ENCODE results near the gene ANAPC7.

The ANAPC7 gene

GRCh38 chr12:110369992-110370391 is 33.5 kb downstream of the ANAPC7 start (continued):
- no peak for TF ChIP-seq CSRNP3 (CRISPR knock-in tag; IDR thresholded peaks at IDR 0.05)
- TF ChIP-seq GLIS3 (CRISPR knock-in tag; IDR thresholded peaks at IDR 0.05), result no peak
- TF ChIP-seq TSHZ2 (CRISPR knock-in tag; IDR thresholded peaks at IDR 0.05), result no peak
- TF ChIP-seq ZNF70 (CRISPR knock-in tag; IDR thresholded peaks at IDR 0.05), result no peak
- TF ChIP-seq ESRRG (CRISPR knock-in tag; IDR thresholded peaks at IDR 0.05), result no peak
- no peak for TF ChIP-seq ARNTL (CRISPR knock-in tag; IDR thresholded peaks at IDR 0.05; ENCODE audit: borderline replicate concordance, low read depth)

GRCh38 chr12:110367181-110367864 is 36.2 kb downstream of the ANAPC7 start:
- no peak for ATAC-seq
- no peak for TF ChIP-seq TSHZ2 (CRISPR knock-in tag; IDR thresholded peaks at IDR 0.05)
- no peak for TF ChIP-seq ZFP30 (CRISPR knock-in tag; IDR thresholded peaks at IDR 0.05)
- TF ChIP-seq POU6F1 (CRISPR knock-in tag; IDR thresholded peaks at IDR 0.05; ENCODE audit: borderline replicate concordance, low read depth), result no peak
- TF ChIP-seq PATZ1 (CRISPR knock-in tag; IDR thresholded peaks at IDR 0.05; ENCODE audit: borderline replicate concordance), result no peak
- no peak for TF ChIP-seq GLIS3 (CRISPR knock-in tag; IDR thresholded peaks at IDR 0.05)
- no peak for TF ChIP-seq CSDC2 (CRISPR knock-in tag; IDR thresholded peaks at IDR 0.05)

- no peak for TF ChIP-seq ZNF8 (CRISPR knock-in tag; IDR thresholded peaks at IDR 0.05)
- no peak for TF ChIP-seq CSRNP3 (CRISPR knock-in tag; IDR thresholded peaks at IDR 0.05)
- no peak for TF ChIP-seq OSR1 (CRISPR knock-in tag; IDR thresholded peaks at IDR 0.05)
- TF ChIP-seq SNAI2 (CRISPR knock-in tag; IDR thresholded peaks at IDR 0.05), result no peak
- TF ChIP-seq PATZ1 (CRISPR knock-in tag; IDR thresholded peaks at IDR 0.05; ENCODE audit: borderline replicate concordance), result no peak
- no peak for TF ChIP-seq POU6F1 (CRISPR knock-in tag; IDR thresholded peaks at IDR 0.05; ENCODE audit: borderline replicate concordance, low read depth)
- TF ChIP-seq ESRRG (CRISPR knock-in tag; IDR thresholded peaks at IDR 0.05), result no peak
- TF ChIP-seq TOX (CRISPR knock-in tag; IDR thresholded peaks at IDR 0.05; ENCODE audit: borderline replicate concordance), result no peak
- no peak for TF ChIP-seq GLIS3 (CRISPR knock-in tag; IDR thresholded peaks at IDR 0.05)
- no peak for TF ChIP-seq ARNTL (CRISPR knock-in tag; IDR thresholded peaks at IDR 0.05; ENCODE audit: borderline replicate concordance, low read depth)
- no peak for TF ChIP-seq ZC3H10 (CRISPR knock-in tag; IDR thresholded peaks at IDR 0.05)
- no peak for TF ChIP-seq PPARA (CRISPR knock-in tag; IDR thresholded peaks at IDR 0.05; ENCODE audit: borderline replicate concordance)
- TF ChIP-seq RARB (CRISPR knock-in tag; IDR thresholded peaks at IDR 0.05), result no peak
- no peak for TF ChIP-seq ZNF70 (CRISPR knock-in tag; IDR thresholded peaks at IDR 0.05)
- ATAC-seq, result no peak
Measured at GRCh38 chr12:110366321-110367142, 37.0 kb downstream of the ANAPC7 start.
